ENCODE data around the gene BAHD1. TPM values are rescaled to one million over a fixed set of nuclear protein-coding genes. Genes with fewer than 3 reads are reported as not detected.

Gene BAHD1
- total RNA-seq, 1 donor from 2014 or later: 10.6 TPM

DNA sequence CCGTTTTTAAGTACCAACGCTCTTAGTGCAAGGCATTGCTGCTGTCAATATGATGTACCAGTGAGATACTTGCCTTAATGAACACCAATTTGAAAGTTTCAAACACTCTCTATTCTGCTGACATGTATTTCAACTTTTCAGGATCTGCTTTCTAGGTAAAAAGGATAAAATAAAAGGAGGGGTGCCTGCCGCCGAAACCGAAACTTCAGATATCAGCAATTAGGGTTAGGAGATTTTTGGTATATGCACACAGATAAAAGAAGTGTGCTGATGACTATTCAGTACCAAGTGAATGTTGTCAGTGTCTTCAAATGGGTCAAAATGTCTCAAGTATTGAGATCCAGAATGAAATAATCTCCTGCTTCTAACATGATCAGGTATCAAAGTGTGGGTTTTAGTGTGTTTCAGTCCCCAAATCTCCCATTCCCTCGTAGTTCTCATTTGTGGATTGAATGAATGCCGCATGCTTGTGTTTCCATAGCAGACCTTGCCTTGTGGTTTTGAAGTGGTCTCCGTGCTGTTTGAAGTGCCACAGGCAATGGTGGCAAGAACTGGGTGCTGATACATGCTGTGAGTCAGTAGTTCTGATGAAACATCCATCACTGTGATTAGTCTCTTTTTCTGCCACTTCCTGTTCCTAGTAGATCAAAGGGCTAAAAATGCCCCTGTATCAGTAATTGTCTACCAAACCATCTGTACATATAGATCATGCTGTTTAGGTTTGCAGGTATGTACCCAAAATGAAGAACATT is 52.5 kb downstream of the BAHD1 start:
- no peaks in the 10 kb centered on the region for H3K36me3 ChIP-seq
- intact Hi-C loops (cut with DNase I): no loop called here
- no peaks in the 10 kb centered on the region for H3K4me1 ChIP-seq
- no peak for DNase-seq (ENCODE audit: low spot score in 2 of 2)
- H3K4me3 ChIP-seq: no peak overlapping the region
- H3K9me3 ChIP-seq: no peaks in the 10 kb centered on the region
- TF ChIP-seq, protein P1, sequence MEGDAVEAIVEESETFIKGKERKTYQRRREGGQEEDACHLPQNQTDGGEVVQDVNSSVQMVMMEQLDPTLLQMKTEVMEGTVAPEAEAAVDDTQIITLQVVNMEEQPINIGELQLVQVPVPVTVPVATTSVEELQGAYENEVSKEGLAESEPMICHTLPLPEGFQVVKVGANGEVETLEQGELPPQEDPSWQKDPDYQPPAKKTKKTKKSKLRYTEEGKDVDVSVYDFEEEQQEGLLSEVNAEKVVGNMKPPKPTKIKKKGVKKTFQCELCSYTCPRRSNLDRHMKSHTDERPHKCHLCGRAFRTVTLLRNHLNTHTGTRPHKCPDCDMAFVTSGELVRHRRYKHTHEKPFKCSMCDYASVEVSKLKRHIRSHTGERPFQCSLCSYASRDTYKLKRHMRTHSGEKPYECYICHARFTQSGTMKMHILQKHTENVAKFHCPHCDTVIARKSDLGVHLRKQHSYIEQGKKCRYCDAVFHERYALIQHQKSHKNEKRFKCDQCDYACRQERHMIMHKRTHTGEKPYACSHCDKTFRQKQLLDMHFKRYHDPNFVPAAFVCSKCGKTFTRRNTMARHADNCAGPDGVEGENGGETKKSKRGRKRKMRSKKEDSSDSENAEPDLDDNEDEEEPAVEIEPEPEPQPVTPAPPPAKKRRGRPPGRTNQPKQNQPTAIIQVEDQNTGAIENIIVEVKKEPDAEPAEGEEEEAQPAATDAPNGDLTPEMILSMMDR (IDR thresholded peaks at IDR 0.05): no peak
- no peak overlapping the region for H3K27ac ChIP-seq
- H3K27me3 ChIP-seq: no peaks in the 10 kb centered on the region

DNA sequence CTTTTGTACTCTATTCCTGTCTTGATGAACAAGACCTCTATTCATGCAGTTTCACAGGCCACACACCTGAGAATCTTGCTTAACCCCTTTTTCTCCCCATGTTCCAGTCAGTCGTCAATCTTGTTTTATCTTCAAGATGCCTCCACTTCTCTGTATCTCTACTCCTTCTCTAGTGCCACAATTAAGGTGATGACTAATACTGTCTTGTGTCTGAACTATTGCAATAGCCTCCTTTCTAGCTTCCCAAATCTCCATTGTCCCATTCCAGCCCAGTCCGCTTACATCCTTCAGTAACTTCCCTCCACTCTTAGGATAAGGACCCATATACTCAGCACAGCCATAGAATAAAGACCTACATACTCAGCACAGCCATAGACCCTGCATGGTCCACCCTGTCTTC is 54.8 kb downstream of the BAHD1 start:
- no peak for DNase-seq (ENCODE audit: low spot score in 2 of 2)
- intact Hi-C loops (cut with DNase I): no loop called here
- Histone ChIP-seq H3K4me1 (no peaks in the 10 kb centered on the region), H3K27ac (no peak overlapping the region), H3K4me3 (no peak overlapping the region), H3K9me3 (no peaks in the 10 kb centered on the region), H3K27me3 (no peaks in the 10 kb centered on the region), H3K36me3 (no peaks in the 10 kb centered on the region)
- TF ChIP-seq, protein P1 (IDR thresholded peaks at IDR 0.05): no peak

DNA sequence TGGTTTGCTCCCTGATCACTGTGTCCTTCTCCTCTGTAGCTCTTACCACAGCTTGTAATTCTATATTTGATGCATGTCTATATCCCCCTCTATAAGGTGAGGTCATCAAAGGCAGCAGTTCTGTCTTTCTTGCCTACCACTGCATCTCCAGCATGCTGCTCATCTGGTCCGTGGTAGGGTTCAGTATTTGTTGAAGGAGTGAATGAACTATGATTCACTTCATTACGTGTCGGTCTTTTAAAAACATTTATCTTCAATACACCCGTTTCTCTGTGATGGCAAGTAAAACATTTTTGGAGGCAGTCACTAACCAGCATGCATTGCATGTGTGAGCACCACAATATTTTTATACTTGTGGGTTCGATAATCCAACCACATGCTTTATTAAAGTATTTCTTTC is 57.7 kb downstream of the BAHD1 start:
- Histone ChIP-seq H3K36me3 (no peaks in the 10 kb centered on the region), H3K4me3 (no peak overlapping the region), H3K27ac (no peak overlapping the region), H3K27me3 (no peaks in the 10 kb centered on the region), H3K9me3 (no peaks in the 10 kb centered on the region), H3K4me1 (no peaks in the 10 kb centered on the region)
- intact Hi-C loops (cut with DNase I): no loop called here
- TF ChIP-seq, protein P1 (IDR thresholded peaks at IDR 0.05): no peak
- DNase-seq (ENCODE audit: low spot score in 2 of 2): no peak

DNA sequence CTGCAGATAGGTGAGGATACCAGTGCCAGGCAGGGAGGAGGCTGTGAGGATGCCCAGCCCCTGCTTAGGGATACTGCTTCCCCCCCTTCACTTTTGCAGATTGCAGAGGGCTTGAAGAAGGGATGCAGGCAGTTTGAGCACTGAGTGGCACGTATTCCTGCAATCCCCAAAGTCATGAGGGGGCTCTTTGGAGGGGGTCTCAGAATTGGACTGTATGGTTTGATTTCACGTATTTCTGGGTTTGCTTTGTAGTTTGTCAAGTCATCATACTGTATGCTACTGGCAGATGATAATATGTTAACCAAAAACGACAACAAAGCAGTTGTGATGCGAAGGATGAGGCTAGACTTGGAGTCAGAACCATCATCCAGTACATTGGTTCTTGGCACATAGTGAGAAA is 58.1 kb downstream of the BAHD1 start:
- intact Hi-C loops (cut with DNase I): no loop called here
- Histone ChIP-seq H3K4me1 (no peaks in the 10 kb centered on the region), H3K36me3 (no peaks in the 10 kb centered on the region), H3K27me3 (no peaks in the 10 kb centered on the region), H3K9me3 (no peaks in the 10 kb centered on the region), H3K27ac (no peak overlapping the region), H3K4me3 (no peak overlapping the region)
- no peak for DNase-seq (ENCODE audit: low spot score in 2 of 2)
- TF ChIP-seq, protein P1 (IDR thresholded peaks at IDR 0.05): no peak

DNA sequence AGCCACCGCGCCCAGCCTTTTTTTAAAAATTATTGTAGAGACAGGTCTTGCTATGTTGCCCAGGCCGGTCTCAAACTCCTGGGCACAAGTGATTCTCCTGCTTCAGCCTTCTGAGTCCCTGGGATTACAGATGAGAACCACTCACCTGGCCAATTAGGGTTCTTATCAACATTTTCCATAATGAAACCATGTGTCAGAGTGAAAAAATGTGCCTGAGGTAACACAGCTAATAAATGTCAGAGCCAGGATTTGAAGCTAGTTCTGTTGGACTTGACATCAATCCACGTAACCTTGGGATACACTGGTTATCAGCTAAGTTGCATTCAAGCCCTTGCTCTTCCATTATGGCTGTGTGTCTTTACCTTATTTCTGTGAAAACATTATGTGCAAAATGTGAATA is 59.2 kb downstream of the BAHD1 start:
- no peaks in the 10 kb centered on the region for H3K27me3 ChIP-seq
- no peak overlapping the region for H3K27ac ChIP-seq
- no peaks in the 10 kb centered on the region for H3K4me1 ChIP-seq
- intact Hi-C loops (cut with DNase I): no loop called here
- no peaks in the 10 kb centered on the region for H3K36me3 ChIP-seq
- no peaks in the 10 kb centered on the region for H3K9me3 ChIP-seq
- H3K4me3 ChIP-seq: no peak overlapping the region
- TF ChIP-seq, protein P1 (IDR thresholded peaks at IDR 0.05): no peak
- no peak for DNase-seq (ENCODE audit: low spot score in 2 of 2)
